Mucosa of descending colon (tissue), 3 donors: ENCODE measurements around the gene RHOBTB1. TPM values are rescaled to one million over a fixed set of nuclear protein-coding genes. Genes with fewer than 3 reads are reported as not detected.

Experiments
- ATAC-seq: fragments of 200-7000 bp; cut with Tn5 transposase; one replicate; pipeline ENCODE4 v1.9.1; 2020; ENCODE audit warnings: mild to moderate bottlenecking, moderate library complexity
- DNase-seq, 3 donors: peaks; one replicate each; pipeline ENCODE4 v3.0.0-alpha.2; 2020
- H3K36me3 ChIP-seq: fragments of 200-600 bp; one replicate; pipeline ENCODE4 v1.8.0; 2021; ENCODE audit warnings: low read depth, mild to moderate bottlenecking
- H3K4me1 ChIP-seq: fragments of 200-600 bp; one replicate; pipeline ENCODE4 v1.8.0; 2021; ENCODE audit warnings: low read depth, mild to moderate bottlenecking
- H3K4me3 ChIP-seq: fragments of 200-600 bp; one replicate; pipeline ENCODE4 v1.8.0; 2021; ENCODE audit warnings: mild to moderate bottlenecking
- H3K9me3 ChIP-seq: fragments of 200-600 bp; one replicate; pipeline ENCODE4 v1.8.0; 2021; ENCODE audit warnings: mild to moderate bottlenecking
- intact Hi-C, 2 donors: fragments of 100-400 bp; cut with DNase I in 1 of 2; cut with micrococcal nuclease in 1 of 2; formaldehyde crosslinking; loops; one replicate each; pipeline versions ENCODE4 v1.11.0 to v1.11.1; 2022; cut with DNase I, micrococcal nuclease
- total RNA-seq, 3 donors: library from RNA; stranded (reverse); fragmentation: NEBNext Ultra II Directional in 2 of 3; extraction: Animal tissue kit (Norgen Biotek cat#: 25700) in 2 of 3; gene quantifications; one replicate each; pipeline versions ENCODE4 v1.2.1 to v1.2.4, GENCODE V29; 2021 to 2023
- TF ChIP-seq, protein P1 (sequence below): fragments of 200-600 bp; IDR thresholded peaks from one replicate; pipeline ENCODE4 v1.8.0; 2022; ENCODE audit warnings: antibody characterized with exemption, mild to moderate bottlenecking
- donor health status: DM: no; HTN: no; CAD: no; lungs with moderate emphysema.
- donor health status: DM: no; HTN: no; CAD: no.
- donor health status: DM: no; HTN: yes; CAD: no.

RHOBTB1 gene
- total RNA-seq, 3 donors from 2014 or later: 5.8 to 8.0 (median 6.9) TPM

DNA sequence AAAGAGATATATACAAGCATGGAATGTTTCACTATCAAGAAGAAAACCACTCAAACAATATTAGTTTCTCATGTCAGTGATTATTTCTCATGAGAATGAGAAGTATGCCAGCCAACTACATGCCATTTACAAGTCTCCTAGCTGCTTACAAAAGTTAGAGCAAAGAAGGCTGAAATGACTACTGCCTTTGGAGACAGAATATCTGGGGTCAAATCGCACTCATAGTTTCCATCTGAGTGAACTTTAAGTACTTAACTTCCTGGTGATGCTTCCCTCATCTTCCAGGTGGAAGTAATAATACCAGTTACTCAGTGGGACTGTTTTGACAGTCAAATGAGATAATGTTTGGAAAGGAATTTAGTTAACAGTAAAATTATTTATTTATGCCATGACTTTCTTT lies 42.0 kb upstream of the RHOBTB1 start:
- DNase-seq: no peak
- Histone ChIP-seq H3K4me3 (no peak overlapping the region), H3K36me3 (no peaks in the 10 kb centered on the region), H3K9me3 (no peaks in the 10 kb centered on the region), H3K4me1 (peaks cover 12% of the 10 kb centered on the region)
- ATAC-seq: no peak
- intact Hi-C loops: no loop called here
- TF ChIP-seq, protein P1, sequence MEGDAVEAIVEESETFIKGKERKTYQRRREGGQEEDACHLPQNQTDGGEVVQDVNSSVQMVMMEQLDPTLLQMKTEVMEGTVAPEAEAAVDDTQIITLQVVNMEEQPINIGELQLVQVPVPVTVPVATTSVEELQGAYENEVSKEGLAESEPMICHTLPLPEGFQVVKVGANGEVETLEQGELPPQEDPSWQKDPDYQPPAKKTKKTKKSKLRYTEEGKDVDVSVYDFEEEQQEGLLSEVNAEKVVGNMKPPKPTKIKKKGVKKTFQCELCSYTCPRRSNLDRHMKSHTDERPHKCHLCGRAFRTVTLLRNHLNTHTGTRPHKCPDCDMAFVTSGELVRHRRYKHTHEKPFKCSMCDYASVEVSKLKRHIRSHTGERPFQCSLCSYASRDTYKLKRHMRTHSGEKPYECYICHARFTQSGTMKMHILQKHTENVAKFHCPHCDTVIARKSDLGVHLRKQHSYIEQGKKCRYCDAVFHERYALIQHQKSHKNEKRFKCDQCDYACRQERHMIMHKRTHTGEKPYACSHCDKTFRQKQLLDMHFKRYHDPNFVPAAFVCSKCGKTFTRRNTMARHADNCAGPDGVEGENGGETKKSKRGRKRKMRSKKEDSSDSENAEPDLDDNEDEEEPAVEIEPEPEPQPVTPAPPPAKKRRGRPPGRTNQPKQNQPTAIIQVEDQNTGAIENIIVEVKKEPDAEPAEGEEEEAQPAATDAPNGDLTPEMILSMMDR: no peak

- Histone ChIP-seq H3K9me3 (no peaks in the 10 kb centered on the region), H3K4me1 (no peaks in the 10 kb centered on the region), H3K4me3 (no peak overlapping the region), H3K36me3 (no peaks in the 10 kb centered on the region)
- DNase-seq: no peak
- intact Hi-C loops: no loop called here
- TF ChIP-seq, protein P1: no peak
- ATAC-seq: no peak
Measured at GRCh38 chr10:60980997-60981396, 37.0 kb upstream of the RHOBTB1 start.

DNA sequence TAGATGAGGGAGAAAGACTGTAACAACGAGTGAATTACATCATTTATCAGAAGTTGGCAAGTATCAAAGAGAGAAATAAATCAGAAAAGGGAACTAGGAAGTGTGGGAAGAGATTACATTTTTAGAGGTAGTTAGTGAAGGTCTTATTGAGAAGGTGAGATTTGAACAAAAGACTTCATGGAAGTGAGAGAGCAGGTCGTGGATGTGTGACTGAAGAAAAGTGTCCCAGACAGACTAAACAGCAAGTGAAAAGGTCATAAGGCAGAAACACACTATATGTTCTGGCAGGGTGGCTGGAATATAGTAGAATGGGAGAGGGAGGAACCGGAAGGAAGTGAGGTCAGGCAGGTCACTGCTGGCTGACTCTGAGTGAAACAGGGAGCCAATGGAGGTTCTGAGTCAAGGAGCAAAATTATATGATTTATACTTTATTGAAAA lies 35.7 kb upstream of the RHOBTB1 start:
- Histone ChIP-seq H3K4me3 (no peak overlapping the region), H3K9me3 (no peaks in the 10 kb centered on the region), H3K4me1 (no peaks in the 10 kb centered on the region), H3K36me3 (no peaks in the 10 kb centered on the region)
- no peak for DNase-seq
- intact Hi-C loops: no loop called here
- no peak for ATAC-seq
- TF ChIP-seq, protein P1: no peak

DNA sequence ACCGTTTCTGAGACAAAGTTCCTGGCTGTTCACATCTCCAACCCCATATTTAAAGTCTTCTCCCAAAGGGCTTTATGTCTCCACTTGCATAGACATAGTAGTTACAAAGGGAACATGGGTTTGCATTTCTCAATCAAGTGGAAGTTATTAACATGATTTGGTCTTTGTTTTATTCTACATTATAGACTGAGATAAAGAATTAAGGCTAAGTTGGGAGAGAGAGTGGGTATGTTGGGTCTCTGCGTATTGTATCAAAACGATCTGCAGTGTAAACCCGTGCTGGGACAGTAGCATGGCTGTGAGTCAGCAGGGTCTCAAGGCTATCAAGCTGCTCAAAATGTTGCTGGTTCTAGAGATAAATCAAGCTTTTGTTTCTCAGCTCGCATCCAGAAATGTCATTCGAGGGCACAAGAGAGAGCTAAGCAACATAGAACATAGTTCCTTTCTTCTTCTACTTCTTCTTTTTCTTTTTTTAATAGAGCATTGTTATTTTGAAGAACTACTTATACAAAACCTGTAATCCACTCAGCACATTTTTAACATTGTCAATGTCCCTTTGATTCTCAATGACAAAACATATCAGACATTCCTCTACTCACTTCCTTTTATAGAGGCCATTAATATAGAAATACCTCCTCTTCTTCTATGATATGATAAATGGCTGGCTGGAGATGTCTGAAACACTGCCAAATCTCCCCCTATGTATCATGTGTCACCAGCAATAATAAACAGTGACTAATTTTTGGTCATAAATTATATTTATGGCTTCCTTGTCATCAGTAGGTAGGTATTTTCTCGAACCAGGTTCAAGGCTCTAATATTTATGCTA lies 34.5 kb upstream of the RHOBTB1 start:
- TF ChIP-seq, protein P1: no peak
- H3K9me3 ChIP-seq: no peaks in the 10 kb centered on the region
- ATAC-seq (no peak), DNase-seq (no peak)
- no peaks in the 10 kb centered on the region for H3K36me3 ChIP-seq
- H3K4me3 ChIP-seq: no peak overlapping the region
- no peaks in the 10 kb centered on the region for H3K4me1 ChIP-seq
- intact Hi-C loops: no loop called here

- no peaks in the 10 kb centered on the region for H3K9me3 ChIP-seq
- DNase-seq (no peak), ATAC-seq (peak; percentile 72)
- TF ChIP-seq, protein P1: no peak
- no peaks in the 10 kb centered on the region for H3K36me3 ChIP-seq
- no peak overlapping the region for H3K4me3 ChIP-seq
- intact Hi-C loops: no loop called here
- no peaks in the 10 kb centered on the region for H3K4me1 ChIP-seq
Measured at GRCh38 chr10:60977161-60978122, 33.5 kb upstream of the RHOBTB1 start.
